Measurements from ENCODE around the gene SLC8A1.

Gene SLC8A1

DNA sequence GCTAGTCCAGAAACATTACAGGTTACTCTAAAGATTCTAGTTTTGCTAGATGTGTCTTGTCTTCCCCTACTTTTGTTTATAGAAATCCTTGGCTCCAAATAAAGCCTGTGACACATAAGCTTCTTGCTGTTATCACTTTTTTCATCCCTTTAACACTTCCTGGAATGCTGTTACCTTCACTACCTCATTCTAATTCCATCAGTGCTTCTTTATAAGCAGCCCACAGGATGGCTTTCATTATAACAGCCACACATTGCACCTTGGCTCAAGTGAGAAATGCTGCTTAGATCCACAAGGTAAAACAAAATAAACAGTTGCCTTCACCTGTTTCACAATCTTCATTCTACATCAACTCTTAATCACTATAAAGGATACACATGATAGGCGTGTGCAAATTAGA lies 221.7 kb downstream of the SLC8A1 start:
- H3K9me3 ChIP-seq (ENCODE audit: insufficient read depth, low read depth, low read length) = no peaks in the 10 kb centered on the region
- TF ChIP-seq EZH2phosphoT487 (IDR thresholded peaks at IDR 0.05; ENCODE audit: borderline replicate concordance) (no peak), CTCF (conservative IDR thresholded peaks at IDR 0.05; ENCODE audit: low read length) (no peak)
- H3K79me2 ChIP-seq (ENCODE audit: insufficient read depth, low read length) = no peaks in the 10 kb centered on the region
- H3K4me1 ChIP-seq (ENCODE audit: insufficient read depth, low read length, poor library complexity, severe bottlenecking) = no peaks in the 10 kb centered on the region
- H3K36me3 ChIP-seq (ENCODE audit: insufficient read depth, low read length) = no peaks in the 10 kb centered on the region
- no peak overlapping the region for H2AFZ ChIP-seq (ENCODE audit: low read length)
- H3K4me2 ChIP-seq (ENCODE audit: low read depth, low read length, poor library complexity, severe bottlenecking) = no peak overlapping the region
- no peak overlapping the region for H3K9ac ChIP-seq (ENCODE audit: low read depth, low read length, poor library complexity, severe bottlenecking)
- no peak overlapping the region for H3K4me3 ChIP-seq (ENCODE audit: low read length, poor library complexity, severe bottlenecking)
- H3F3A ChIP-seq (ENCODE audit: low read depth) = no peaks in the 10 kb centered on the region
- no peaks in the 10 kb centered on the region for H3K27me3 ChIP-seq (ENCODE audit: insufficient read depth, low read length, poor library complexity, severe bottlenecking)
- no peaks in the 10 kb centered on the region for H3K9me2 ChIP-seq (replicated peaks; ENCODE audit: low read depth, low read length)
- no peaks in the 10 kb centered on the region for H4K20me1 ChIP-seq (ENCODE audit: insufficient read depth, low read length, poor library complexity, severe bottlenecking)

DNA sequence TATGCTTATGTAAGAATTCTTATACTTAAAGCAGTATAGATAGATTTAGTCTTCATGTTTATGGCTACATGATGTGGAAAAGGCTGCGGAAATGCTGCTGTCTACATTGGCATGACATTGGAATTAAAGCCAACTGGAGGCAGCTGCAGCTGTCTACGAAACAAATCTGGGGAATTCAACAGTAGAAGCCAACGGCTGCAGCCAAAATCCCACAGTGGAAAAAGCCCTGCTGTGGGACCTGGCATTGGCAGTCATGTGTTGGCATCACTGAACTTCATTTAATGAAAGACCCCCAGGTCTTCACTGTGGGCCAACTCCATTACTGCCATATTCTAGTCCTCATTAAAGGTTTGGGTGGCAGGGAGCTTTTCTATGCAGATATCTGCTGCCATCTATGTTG lies 223.6 kb downstream of the SLC8A1 start:
- Histone ChIP-seq H3K9me3 (ENCODE audit: insufficient read depth, low read depth, low read length) (no peaks in the 10 kb centered on the region), H3K27me3 (ENCODE audit: insufficient read depth, low read length, poor library complexity, severe bottlenecking) (no peaks in the 10 kb centered on the region), H4K20me1 (ENCODE audit: insufficient read depth, low read length, poor library complexity, severe bottlenecking) (no peaks in the 10 kb centered on the region), H3K9me2 (replicated peaks; ENCODE audit: low read depth, low read length) (no peaks in the 10 kb centered on the region), H3K9ac (ENCODE audit: low read depth, low read length, poor library complexity, severe bottlenecking) (no peak overlapping the region), H3K4me1 (ENCODE audit: insufficient read depth, low read length, poor library complexity, severe bottlenecking) (no peaks in the 10 kb centered on the region), H3K79me2 (ENCODE audit: insufficient read depth, low read length) (no peaks in the 10 kb centered on the region), H3K4me3 (ENCODE audit: low read length, poor library complexity, severe bottlenecking) (no peak overlapping the region), H3K4me2 (ENCODE audit: low read depth, low read length, poor library complexity, severe bottlenecking) (no peak overlapping the region), H3F3A (ENCODE audit: low read depth) (no peaks in the 10 kb centered on the region), H2AFZ (ENCODE audit: low read length) (no peak overlapping the region), H3K36me3 (ENCODE audit: insufficient read depth, low read length) (no peaks in the 10 kb centered on the region)
- TF ChIP-seq EZH2phosphoT487 (IDR thresholded peaks at IDR 0.05; ENCODE audit: borderline replicate concordance) = no peak
- TF ChIP-seq CTCF (conservative IDR thresholded peaks at IDR 0.05; ENCODE audit: low read length) = no peak

DNA sequence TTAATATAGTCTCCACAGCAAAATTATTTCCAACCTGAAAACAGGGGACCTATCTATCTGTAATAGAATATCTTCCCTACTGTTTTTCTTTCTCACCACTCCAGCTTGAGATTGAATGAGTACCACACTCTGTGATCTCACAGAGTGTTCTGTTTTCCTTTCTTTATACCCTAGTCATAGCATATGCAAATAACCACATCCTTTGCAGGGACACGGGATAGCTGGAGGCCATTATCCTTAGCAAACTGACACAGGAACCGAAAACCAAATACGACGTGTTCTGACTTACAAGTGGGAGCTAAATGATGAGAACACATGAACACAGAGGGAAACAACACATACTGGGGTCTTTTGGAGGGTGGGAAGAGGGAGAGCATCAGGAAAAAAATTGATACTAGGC lies 224.7 kb downstream of the SLC8A1 start:
- Histone ChIP-seq H3K4me3 (ENCODE audit: low read length, poor library complexity, severe bottlenecking) (no peak overlapping the region), H3K4me2 (ENCODE audit: low read depth, low read length, poor library complexity, severe bottlenecking) (no peak overlapping the region), H3K9me3 (ENCODE audit: insufficient read depth, low read depth, low read length) (no peaks in the 10 kb centered on the region), H3F3A (ENCODE audit: low read depth) (no peaks in the 10 kb centered on the region), H3K36me3 (ENCODE audit: insufficient read depth, low read length) (no peaks in the 10 kb centered on the region), H3K27me3 (ENCODE audit: insufficient read depth, low read length, poor library complexity, severe bottlenecking) (no peaks in the 10 kb centered on the region), H3K4me1 (ENCODE audit: insufficient read depth, low read length, poor library complexity, severe bottlenecking) (no peaks in the 10 kb centered on the region), H3K9ac (ENCODE audit: low read depth, low read length, poor library complexity, severe bottlenecking) (no peak overlapping the region), H3K79me2 (ENCODE audit: insufficient read depth, low read length) (no peaks in the 10 kb centered on the region), H4K20me1 (ENCODE audit: insufficient read depth, low read length, poor library complexity, severe bottlenecking) (no peaks in the 10 kb centered on the region), H2AFZ (ENCODE audit: low read length) (no peak overlapping the region), H3K9me2 (replicated peaks; ENCODE audit: low read depth, low read length) (no peaks in the 10 kb centered on the region)
- TF ChIP-seq EZH2phosphoT487 (IDR thresholded peaks at IDR 0.05; ENCODE audit: borderline replicate concordance) = no peak
- no peak for TF ChIP-seq CTCF (conservative IDR thresholded peaks at IDR 0.05; ENCODE audit: low read length)
